GM12878 (cell line): ENCODE data around the gene TNIP3. TPM values are rescaled to one million over a fixed set of nuclear protein-coding genes. Genes with fewer than 3 reads are reported as not detected.

ENCODE experiments used
- ATAC-seq: fragments of 200-7000 bp; cut with Tn5 transposase; 3 replicates; pipeline ENCODE4 v1.9.1; 2020; ENCODE audit warnings: mild to moderate bottlenecking, moderate library complexity
- BruUV-seq: library from RNA; stranded (reverse); fragments of 400-500 nt; replicated peaks from 2 replicates; lab custom pipeline; 2021; lab: Mats Ljungman, UMichigan
- CTCF ChIA-PET: fragments of 300-600 bp; sonication (Branson Sonifier 250); formaldehyde crosslinking; extraction: SDS; loops from one replicate; lab custom pipeline; 2021; ENCODE audit warnings: inconsistent platforms; lab: Yijun Ruan, JAX
- POLR2A ChIA-PET: fragments of 350-600 bp; formaldehyde crosslinking; extraction: SDS; loops from one replicate; lab custom pipeline; 2021; ENCODE audit warnings: inconsistent platforms; lab: Charles Lee
- RAD21 ChIA-PET: fragments of 300-600 bp; sonication (Branson Sonifier 250); formaldehyde crosslinking; loops from one replicate; lab custom pipeline; 2023; ENCODE audit warnings: antibody characterized with exemption; ENCODE audit not compliant: unreplicated experiment; lab: Charles Lee
- SMC1A ChIA-PET: fragments of 300-600 bp; sonication (Branson Sonifier 250); formaldehyde crosslinking; loops from one replicate; lab custom pipeline; 2023; ENCODE audit not compliant: unreplicated experiment, uncharacterized antibody; lab: Charles Lee
- DNase-seq: peaks from one replicate; pipeline ENCODE4 v3.0.0-alpha.2; 2011; ENCODE audit warnings: low read depth, low spot score
- FAIRE-seq: peaks from 3 replicates; lab custom pipeline; 2011; peaks lifted over from hg19 to GRCh38; lab: Jason Lieb, UNC
- H2AFZ ChIP-seq: 2 replicates; pipeline ENCODE4 v1.6.0; 2011; ENCODE audit warnings: low read depth, low read length, control low read depth; ENCODE audit not compliant: control insufficient read depth
- H3K27ac ChIP-seq: 2 replicates; pipeline ENCODE4 v1.5.1; 2011; ENCODE audit warnings: control low read depth; ENCODE audit not compliant: control insufficient read depth, insufficient read depth
- H3K27me3 ChIP-seq, 2 experiments: replicated peaks in 1 of 2; 2 replicates each; pipeline versions ENCODE4 v1.6.0 to v1.6.1; 2011; ENCODE audit warnings: low read length in 1 of 2; ENCODE audit not compliant: control insufficient read depth in 2 of 2, insufficient read depth in 2 of 2
- H3K36me3 ChIP-seq, 2 experiments: 2 replicates each; pipeline ENCODE4 v1.5.1; 2011; ENCODE audit warnings: low read length in 1 of 2; ENCODE audit not compliant: control insufficient read depth in 2 of 2, insufficient read depth in 2 of 2
- H3K4me1 ChIP-seq: 2 replicates; pipeline ENCODE4 v1.6.1; 2011; ENCODE audit warnings: mild to moderate bottlenecking, low read length, moderate library complexity, mixed read lengths; ENCODE audit not compliant: control insufficient read depth, insufficient read depth
- H3K4me2 ChIP-seq: 2 replicates; pipeline ENCODE4 v1.6.0; 2011; ENCODE audit warnings: control low read depth; ENCODE audit not compliant: control insufficient read depth, insufficient read depth
- H3K4me3 ChIP-seq: fragments of 200-600 bp; sonication (generic); 2 replicates; pipeline ENCODE4 v1.5.1; 2016
- H3K79me2 ChIP-seq: 2 replicates; pipeline ENCODE4 v1.6.0; 2011; ENCODE audit warnings: low read length; ENCODE audit not compliant: control insufficient read depth, insufficient read depth
- H3K9ac ChIP-seq: 2 replicates; pipeline ENCODE4 v1.8.0; 2011; ENCODE audit warnings: low read length, control low read depth, mixed read lengths; ENCODE audit not compliant: control insufficient read depth, insufficient read depth
- H3K9me3 ChIP-seq: replicated peaks from 3 replicates; pipeline ENCODE4 v1.5.1; 2011; ENCODE audit warnings: mild to moderate bottlenecking, low read length; ENCODE audit not compliant: control insufficient read depth, insufficient read depth
- H4K20me1 ChIP-seq: 2 replicates; pipeline ENCODE4 v1.6.0; 2011; ENCODE audit not compliant: control insufficient read depth, insufficient read depth
- BCLAF1 ChIP-seq: fragments of 450-650 bp; IDR thresholded peaks from 2 replicates; pipeline ENCODE4 v1.6.1; 2017; ENCODE audit warnings: antibody characterized with exemption, mild to moderate bottlenecking, moderate library complexity
- BMI1 ChIP-seq: fragments of 450-650 bp; IDR thresholded peaks from 2 replicates; pipeline ENCODE4 v1.6.1; 2016; ENCODE audit warnings: mild to moderate bottlenecking, moderate library complexity, borderline replicate concordance
- CBX3 ChIP-seq: fragments of 200-600 bp; sonication (generic); IDR thresholded peaks from 2 replicates; pipeline ENCODE4 v1.6.1; 2016; ENCODE audit warnings: low read depth, borderline replicate concordance
- CEBPB ChIP-seq, 2 experiments: fragments of 150-350 bp in 1 of 2; IDR thresholded peaks; 2 replicates each; pipeline ENCODE4 v1.6.1; 2012 to 2014; ENCODE audit warnings: low read depth in 2 of 2, low read length in 2 of 2, borderline replicate concordance in 1 of 2, inconsistent platforms in 1 of 2
- E2F8 ChIP-seq: fragments of 450-650 bp; IDR thresholded peaks from 2 replicates; pipeline ENCODE4 v1.6.1; 2018; ENCODE audit warnings: mild to moderate bottlenecking, low read depth, moderate library complexity; ENCODE audit not compliant: partially characterized antibody
- EGR1 ChIP-seq, 2 experiments: IDR thresholded peaks; 1 replicate in 1 of 2; 2 replicates in 1 of 2; pipeline ENCODE4 v1.6.1; 2011 to 2012; ENCODE audit warnings: low read depth in 2 of 2, low read length in 2 of 2, borderline replicate concordance in 1 of 2, mild to moderate bottlenecking in 1 of 2, moderate library complexity in 1 of 2
- ELK1 ChIP-seq: IDR thresholded peaks from 2 replicates; pipeline ENCODE4 v1.6.1; 2012; ENCODE audit warnings: low read depth, low read length, improper control_type of control experiment
- IKZF2 ChIP-seq, 2 experiments: fragments of 450-650 bp; IDR thresholded peaks; 2 replicates each; pipeline ENCODE4 v1.6.1; 2017; ENCODE audit warnings: mild to moderate bottlenecking in 2 of 2, moderate library complexity in 2 of 2
- IRF5 ChIP-seq: fragments of 450-650 bp; IDR thresholded peaks from 2 replicates; pipeline ENCODE4 v1.6.1; 2017; ENCODE audit warnings: borderline replicate concordance
- MAX ChIP-seq: IDR thresholded peaks from 2 replicates; pipeline ENCODE4 v1.6.1; 2012; ENCODE audit warnings: low read depth, low read length, improper control_type of control experiment
- NFYA ChIP-seq: IDR thresholded peaks from 2 replicates; pipeline ENCODE4 v1.6.1; 2011; ENCODE audit warnings: low read depth, mild to moderate bottlenecking, low read length, improper control_type of control experiment, borderline replicate concordance
- NR2F1 ChIP-seq: fragments of 450-650 bp; conservative IDR thresholded peaks from 2 replicates; pipeline ENCODE4 v1.6.1; 2017; ENCODE audit warnings: mild to moderate bottlenecking
- NRF1 ChIP-seq: conservative IDR thresholded peaks from 2 replicates; pipeline ENCODE4 v1.6.1; 2011; ENCODE audit warnings: mild to moderate bottlenecking, low read depth, low read length, improper control_type of control experiment
- SREBF2 ChIP-seq: IDR thresholded peaks from 2 replicates; pipeline ENCODE4 v1.6.1; 2012; ENCODE audit warnings: mild to moderate bottlenecking, low read length
- ZNF207 ChIP-seq: fragments of 450-650 bp; IDR thresholded peaks from 2 replicates; pipeline ENCODE4 v1.6.1; 2014; ENCODE audit warnings: antibody characterized with exemption, mild to moderate bottlenecking, borderline replicate concordance
- WGBS: methylation state at CpG from one replicate; pipeline ENCODE4 v1.1.6; 2016; ENCODE audit warnings: low lambda C conversion rate; ENCODE audit not compliant: insufficient replicate concordance, insufficient coverage; ENCODE audit errors: missing lambda C conversion rate; 5-methylcytosine and 5-hydroxymethylcytosine counted together
- in situ Hi-C: fragments of 300-500 bp; cut with MboI; formaldehyde crosslinking; loops from 9 replicates; pipeline ENCODE4 v1.14.3; 2018; ENCODE audit warnings: mixed read lengths
- intact Hi-C: fragments of 100-400 bp; cut with micrococcal nuclease; formaldehyde crosslinking; loops from one replicate; pipeline ENCODE4 v1.14.2; 2022; ENCODE audit not compliant: unreplicated experiment
- polyA plus RNA-seq, 11 experiments: library from polyadenylated mRNA; depleted of rRNA in 4 of 11; unstranded in 6 of 11; stranded (reverse) in 5 of 11; fragments of >200 nt; fragmentation: Nextera tagmentation in 4 of 11; fragmentation: Illumina TruSeq in 1 of 11; extraction: Ambion mirVana in 4 of 11; extraction: Trizol in 1 of 11; gene quantifications; 1 replicate in 1 of 11; 2 replicates in 10 of 11; pipeline versions ENCODE4 v1.2.1 to v1.2.3, GENCODE V29; 2011 to 2016; ENCODE audit warnings: inconsistent platforms in 2 of 11, missing spikeins in 2 of 11, low read depth in 1 of 11
- total RNA-seq, 4 experiments: library from RNA; depleted of rRNA in 3 of 4; stranded (reverse); fragments of >200 nt in 3 of 4; fragmentation: Illumina TruSeq in 1 of 4; extraction: Trizol in 1 of 4; gene quantifications; 2 replicates each; pipeline versions ENCODE4 v1.2.1 to v1.2.3, GENCODE V29; 2013 to 2021

Gene TNIP3
- total and polyA plus RNA-seq, 10 of the 15 experiments (the other 5 are each of a cell fraction or from before 2014, with no cell fraction given), result 0.21 to 1.4 (median 0.67) TPM

- Histone ChIP-seq H3K9ac (no peak overlapping the region), H3K4me1 (peaks cover under 1% of the 10 kb centered on the region), H3K79me2 (no peaks in the 10 kb centered on the region), H3K4me3 (no peak overlapping the region), H3K4me2 (no peak overlapping the region), H4K20me1 (no peaks in the 10 kb centered on the region), H3K27me3 (no peaks in the 10 kb centered on the region; a peak in 1 of 4 replicates), H3K27ac (no peak overlapping the region), H2AFZ (no peak overlapping the region), H3K36me3 (no peaks in the 10 kb centered on the region), H3K9me3 (no peaks in the 10 kb centered on the region; the same call in 2 of the 3 replicates)
- no TSS peak for BruUV-seq
- ChIA-PET POLR2A (no interaction called here), CTCF (interaction anchor here (0.7 to 1.5 kb wide), 3 partner anchors 9 to 222 kb away, joined by 3 to 7 read pairs (median 3); no protein-coding TSS in a partner anchor), SMC1A (no interaction called here), RAD21 (no interaction called here)
- in situ Hi-C loops, result no loop called here
- 15% methylated on average over 3 of the region's 3 CpGs for WGBS
- no peak for FAIRE-seq
- intact Hi-C loops, result no loop called here
- ATAC-seq, result no peak
- no peak for DNase-seq
- TF ChIP-seq NRF1 (no peak), CBX3 (no peak), ZNF207 (no peak), EGR1 (IDR thresholded peaks at IDR 0.05; ENCODE audit: borderline replicate concordance in 1 of 2, low read depth in 2 of 2, low read length in 2 of 2) (no peak), NFYA (no peak), CEBPB (IDR thresholded peaks at IDR 0.05; ENCODE audit: borderline replicate concordance in 1 of 2, low read depth in 2 of 2, low read length in 2 of 2) (no peak), BMI1 (no peak), SREBF2 (no peak), ELK1 (no peak), NR2F1 (no peak), MAX (no peak), E2F8 (no peak), BCLAF1 (no peak), IRF5 (no peak), IKZF2 (IDR thresholded peaks at IDR 0.05) (no peak)
Measured at GRCh38 chr4:121180558-121180957, 16.4 kb upstream of the TNIP3 start.
